ELF-1 (cell line): Measurements from ENCODE around the gene ZNF77.
"Not testable (repeated sequence)": the region's sequence is repeated elsewhere in the genome, so short reads cannot be mapped to it uniquely, and the experiment has no call there.

Source experiments
- DNase-seq: peaks from one replicate; pipeline ENCODE4 v3.0.0-alpha.2; 2016; ENCODE audit warnings: low read depth, low spot score

The ZNF77 gene

DNA sequence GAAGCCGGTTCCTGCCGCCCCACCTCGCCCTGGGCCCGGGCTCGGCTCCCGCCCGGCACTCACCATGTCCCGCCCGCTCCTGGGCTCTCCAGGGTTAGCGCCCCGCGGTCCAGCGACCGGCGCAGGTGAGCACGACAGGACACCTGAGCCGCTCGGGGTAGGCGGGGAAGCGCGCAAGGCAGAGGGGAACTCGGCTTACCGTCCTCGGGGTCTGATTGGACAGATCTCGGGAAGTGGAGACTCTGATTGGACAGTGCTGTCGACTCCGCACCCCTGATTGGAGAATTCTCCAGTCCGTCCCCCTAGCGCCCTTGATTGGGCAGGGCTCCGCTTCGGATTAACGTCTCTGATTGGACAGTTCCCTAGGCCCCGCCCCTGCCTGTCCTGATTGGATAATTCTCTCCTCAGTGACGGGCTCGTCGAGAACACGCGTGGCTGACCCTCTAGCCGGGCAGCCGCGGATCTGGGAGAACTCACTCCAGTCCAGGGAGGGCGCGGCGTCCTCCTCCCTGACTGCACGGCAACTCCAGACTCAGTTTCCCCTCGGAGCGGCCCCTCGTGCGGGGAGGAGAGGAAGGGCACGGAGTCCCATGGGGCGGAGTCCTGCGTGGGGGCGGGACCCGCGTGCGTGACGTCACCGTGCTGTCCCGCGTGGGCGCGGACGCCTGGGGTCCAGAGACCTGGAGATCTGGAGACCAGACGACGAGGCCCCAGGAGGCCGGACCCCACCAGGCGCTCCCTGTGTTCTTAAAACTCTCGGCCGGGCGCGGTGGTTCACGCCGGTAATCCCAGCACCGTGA is at the start of gene ZNF77:
Gene ZNF77 (minus strand): TSS at position 197 of the 800 bp plus-strand sequence. CDS start 131 bp downstream, at position 66.
- peak; percentile 98 for DNase-seq

DNA sequence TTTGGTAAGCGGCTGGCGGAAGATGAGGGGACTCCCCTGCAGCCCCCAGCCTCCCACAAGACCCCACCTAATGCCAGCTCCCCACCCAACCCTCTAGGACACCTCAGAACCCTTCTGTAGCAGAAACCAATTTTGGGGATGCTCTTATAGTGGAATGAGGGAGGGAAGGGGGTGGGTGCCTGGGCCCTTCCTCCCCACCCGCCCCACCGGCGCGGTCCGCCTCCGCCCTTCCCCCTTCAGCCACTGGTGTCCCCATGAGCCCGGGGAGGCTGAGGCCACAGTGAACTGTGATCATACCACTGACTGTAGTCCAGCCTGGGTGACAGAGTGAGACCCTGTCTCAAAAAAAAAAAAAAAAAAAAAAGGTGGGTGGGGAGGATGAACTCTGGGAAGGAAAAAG is 48.8 kb upstream of the ZNF77 start:
- no peak for DNase-seq

DNA sequence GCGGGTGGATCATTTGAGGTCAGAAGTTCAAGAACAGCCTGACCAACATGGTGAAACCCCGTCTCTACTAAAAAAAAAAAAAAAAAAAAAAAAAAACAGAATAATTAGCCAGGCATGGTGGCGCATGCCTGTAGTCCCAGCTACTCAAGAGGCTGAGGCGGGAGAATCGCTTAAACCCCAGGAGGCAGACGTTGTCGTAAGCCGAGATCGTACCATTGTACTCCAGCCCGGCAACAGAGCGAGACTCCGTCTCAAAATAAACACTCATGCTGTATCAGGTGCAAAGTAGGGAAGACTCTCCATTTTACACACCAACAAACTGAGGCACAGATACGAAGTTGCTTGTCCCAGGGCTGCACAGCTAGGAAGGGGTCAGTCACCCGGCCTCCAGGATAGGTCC is 48.2 kb upstream of the ZNF77 start:
- no peak for DNase-seq

DNA sequence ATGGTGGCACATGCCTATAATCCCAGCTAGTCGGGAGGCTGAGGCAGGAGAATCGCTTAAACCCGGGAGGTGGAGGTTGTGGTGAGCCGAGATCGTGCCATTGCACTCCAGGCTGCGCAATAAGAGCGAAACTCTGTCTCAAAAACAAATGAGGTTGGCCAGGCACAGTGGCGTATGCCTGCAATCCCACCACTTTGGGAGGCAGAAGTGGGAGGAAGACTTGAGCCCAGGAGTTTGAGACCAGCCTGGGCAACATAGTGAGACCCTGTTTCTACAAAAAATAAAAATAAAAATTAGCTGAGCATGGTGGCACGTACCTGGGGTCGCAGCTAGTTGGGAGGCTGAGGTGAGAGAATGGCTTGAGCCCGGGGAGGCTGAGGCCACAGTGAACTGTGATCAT is 47.6 kb upstream of the ZNF77 start:
- DNase-seq = not testable (repeated sequence)

DNA sequence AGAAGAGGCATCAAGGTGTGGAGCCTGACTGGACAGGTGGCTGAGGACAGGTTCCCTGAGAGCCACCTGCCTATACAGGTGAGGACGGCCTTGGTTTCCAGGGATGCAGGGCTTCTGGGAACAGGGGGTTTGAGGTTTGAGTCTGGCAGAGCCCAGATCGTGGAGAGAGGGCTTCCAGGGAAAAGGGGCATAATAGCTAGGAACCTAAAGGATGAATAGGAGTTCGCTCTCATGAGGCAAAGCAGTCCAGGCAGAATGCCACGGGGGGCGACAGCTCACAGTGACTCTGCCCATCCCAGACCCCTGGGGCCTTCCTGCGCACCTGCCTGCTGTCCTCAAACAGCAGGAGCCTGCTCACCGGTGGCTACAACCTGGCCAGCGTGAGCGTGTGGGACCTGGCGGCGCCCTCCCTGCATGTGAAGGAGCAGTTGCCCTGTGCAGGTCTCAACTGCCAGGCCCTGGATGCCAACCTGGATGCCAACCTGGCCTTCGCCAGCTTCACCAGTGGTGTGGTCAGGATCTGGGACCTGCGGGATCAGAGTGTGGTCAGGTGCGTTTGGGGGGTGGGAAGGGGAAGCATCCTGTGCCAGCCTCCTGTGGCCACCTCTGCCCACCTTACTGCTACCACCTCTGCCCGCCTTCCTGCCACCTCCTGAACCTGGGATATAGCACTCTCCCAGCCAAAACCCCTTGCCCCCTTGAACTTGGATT is 44.6 kb upstream of the ZNF77 start:
- no peak for DNase-seq

DNA sequence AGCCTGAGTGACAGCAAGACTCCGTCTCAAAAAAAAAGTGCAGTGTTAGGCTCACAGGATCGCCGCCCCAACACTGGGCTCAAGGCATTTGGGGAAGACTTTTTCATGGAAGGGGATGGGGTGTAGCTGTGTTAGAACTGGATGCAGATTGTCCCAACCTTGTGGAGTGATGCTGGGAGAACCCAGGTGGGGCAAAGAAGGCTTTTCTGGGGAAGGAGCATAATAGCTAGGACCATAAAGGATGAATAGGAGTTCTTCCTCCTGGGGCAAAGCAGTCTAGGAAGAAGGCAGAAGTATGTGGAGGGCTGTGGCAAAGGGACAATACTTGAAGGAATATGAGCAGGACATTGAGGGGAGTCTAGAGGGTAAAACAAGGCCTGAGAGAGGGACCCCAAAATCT is 43.8 kb upstream of the ZNF77 start:
- DNase-seq = no peak

DNA sequence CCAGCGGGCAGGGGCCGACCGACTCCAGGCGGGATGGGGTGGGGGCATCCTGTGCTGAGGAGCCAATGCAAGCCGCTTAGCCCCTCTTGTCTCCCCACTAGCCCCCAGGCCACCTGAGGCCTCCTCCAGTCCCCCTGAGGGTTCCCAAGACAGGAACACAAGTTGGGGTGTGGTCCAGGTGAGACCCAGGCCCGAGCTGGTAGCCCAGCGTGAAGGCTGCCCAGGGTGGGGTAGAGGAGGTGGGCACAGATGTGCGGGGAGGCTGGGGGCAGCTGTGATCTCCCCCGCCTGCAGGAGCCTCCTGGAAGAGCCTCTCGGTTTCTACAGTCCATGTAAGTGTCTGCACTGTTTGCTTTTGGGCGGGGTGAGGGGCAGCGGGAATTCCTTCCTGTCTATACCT is 43.0 kb upstream of the ZNF77 start:
- DNase-seq = no peak

DNA sequence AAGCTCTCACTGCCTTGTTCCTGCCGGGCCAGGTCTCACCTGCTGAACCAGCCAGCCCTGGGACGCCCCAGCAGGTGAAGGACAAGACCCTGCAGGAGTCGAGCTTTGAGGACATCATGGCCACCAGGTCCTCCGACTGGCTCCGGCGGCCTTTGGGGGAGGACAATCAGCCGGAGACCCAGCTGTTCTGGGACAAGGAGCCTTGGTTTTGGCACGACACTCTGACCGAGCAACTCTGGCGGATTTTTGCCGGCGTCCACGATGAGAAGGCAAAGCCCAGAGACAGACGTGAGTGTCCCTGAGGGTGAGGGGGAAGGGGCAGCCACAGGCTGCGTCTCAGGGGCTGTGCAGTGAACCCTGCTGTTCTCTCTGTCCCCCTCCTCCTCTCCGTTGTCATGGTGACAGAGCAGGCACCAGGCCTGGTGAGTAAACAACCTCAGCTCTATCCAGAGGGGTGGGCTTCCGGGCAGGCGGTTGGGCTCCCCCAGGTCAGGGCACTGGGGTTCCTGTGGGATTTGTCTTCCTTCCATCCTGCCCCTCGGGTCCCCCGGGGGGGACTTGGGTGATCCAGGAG is 42.3 kb upstream of the ZNF77 start:
- DNase-seq = peak; percentile 70

DNA sequence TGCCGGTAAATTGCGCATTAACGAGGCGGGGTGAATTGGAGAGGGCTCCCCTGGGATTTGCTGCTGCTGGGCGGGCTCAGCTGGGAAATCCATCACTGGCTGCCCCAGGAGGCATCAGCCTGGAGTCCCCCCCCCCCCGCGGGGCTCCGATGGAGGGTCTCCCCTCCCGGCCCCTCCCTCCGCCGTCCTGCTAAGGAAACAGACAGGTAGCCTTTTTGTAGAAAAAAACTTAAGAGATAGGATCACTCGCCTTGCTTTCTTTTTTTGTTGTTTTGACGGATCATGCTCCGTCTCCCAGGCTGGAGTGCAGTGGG is 39.4 kb upstream of the ZNF77 start:
- DNase-seq = no peak

DNA sequence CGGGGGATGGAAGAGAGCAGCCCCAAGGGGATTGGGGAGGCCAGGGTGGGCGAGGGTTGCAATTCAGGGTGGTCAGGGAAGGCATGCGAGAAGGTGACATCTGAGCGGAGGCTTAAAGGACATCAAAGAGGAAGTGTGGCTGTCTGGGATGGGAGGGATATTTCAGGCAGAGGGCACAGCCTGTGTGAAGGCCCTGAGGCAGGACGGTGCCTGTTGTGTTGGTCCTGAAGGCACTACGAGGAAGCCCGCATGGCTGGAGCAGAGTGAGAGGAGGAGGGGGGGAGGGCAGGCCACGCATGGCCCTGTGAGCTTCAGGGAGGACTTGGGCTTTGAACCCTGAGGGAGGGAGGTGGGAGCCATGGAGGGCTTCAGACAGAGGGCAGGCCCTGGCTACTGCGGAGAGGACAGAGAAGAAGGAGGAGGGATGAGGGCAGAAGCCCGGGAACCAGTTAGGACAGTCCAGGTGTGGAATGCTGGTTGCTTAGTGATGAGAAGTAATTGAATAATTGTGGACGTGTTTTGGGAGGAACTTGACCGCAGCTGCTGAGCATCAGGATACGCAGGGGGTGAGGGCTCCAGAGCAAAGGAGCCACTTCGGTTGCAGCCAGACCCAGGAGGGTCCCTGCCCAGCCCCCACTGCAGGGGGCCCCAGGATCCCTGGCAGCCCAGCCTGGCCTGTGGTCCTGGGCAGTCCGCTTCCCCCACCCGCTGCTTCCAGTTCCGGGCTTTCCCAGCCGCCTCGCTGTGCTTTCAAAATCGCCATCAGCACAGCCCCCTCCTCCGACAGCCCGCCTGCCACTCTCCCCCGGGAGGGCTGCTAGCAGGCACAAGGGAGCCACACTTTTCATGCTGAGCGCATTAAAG is 38.8 kb upstream of the ZNF77 start:
- DNase-seq = peak; percentile 90

DNA sequence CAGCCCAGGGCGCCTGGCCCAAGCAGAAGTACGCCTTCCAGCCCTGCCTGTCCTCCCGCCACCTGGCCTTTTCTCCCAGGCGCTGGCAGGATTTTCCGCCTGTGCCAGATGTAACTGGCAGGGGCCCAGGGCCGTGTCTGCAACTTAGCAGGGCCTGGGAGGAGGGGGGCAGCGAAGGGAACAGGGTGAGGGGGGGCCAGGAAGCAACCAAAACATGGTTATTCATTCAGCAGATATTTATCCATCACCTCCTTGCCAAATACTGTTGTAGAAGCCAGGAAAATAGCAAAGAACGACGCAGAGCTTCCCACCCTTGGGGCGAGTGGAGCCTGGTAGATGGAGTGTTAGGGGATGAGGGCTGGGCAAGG is 38.2 kb upstream of the ZNF77 start:
- DNase-seq = no peak

DNA sequence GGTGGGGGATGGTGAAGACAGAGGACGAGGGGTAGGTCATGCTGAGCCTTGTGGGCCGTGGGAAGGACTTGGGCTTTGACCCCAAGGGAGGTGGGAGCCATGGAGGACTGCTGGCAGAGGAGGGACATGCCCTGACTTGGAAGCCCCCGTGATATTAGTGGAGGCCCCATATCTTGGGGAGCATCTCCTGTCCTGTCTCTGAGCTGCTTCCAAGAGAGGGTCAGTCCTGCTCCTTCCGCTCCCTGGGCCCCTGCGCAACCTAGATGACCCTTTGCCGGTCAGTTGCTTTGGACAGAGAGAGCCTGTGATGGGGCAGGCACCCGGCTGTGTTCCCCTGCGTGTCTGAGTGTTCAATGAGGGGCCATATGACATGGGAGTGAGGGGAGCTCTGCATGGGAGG is 37.8 kb upstream of the ZNF77 start:
- DNase-seq = no peak

DNA sequence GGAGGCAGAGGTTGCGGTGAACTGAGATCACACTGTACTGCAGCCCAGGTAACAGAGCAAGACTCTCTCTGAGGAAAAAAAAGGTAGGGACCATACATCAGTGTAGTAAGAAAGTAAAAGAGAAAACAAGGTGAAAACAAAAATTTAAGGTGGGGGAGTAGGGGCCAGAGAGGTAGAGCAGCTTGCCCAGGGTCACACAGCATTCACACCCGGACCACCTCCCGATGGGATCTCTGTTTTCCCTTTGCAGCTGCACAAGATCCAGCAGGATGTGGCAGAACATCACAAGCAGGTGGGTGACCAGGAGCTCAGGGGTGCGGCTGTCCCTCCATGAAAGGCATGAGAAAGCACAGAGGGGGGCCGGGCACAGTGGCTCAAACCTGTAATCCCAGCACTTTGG is 37.1 kb upstream of the ZNF77 start:
- DNase-seq = no peak

DNA sequence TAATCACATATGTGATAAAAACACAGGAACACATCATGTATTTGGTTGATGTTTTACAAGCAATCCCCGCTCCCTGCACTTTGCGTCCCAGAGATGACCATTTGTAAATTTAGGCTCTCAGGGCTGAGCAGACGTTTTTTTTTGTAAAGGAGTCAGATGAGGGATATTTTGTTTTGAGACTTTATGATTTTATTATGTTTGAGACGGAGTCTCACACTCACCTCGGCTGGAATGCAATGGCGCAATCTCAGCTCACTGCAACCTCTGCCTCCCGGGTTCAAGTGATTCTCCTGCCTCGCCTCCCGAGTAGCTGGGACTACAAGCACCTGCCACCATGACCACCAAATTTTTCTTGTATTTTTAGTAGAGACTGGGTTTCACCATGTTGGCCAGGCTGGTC is 34.0 kb upstream of the ZNF77 start:
- no peak for DNase-seq

DNA sequence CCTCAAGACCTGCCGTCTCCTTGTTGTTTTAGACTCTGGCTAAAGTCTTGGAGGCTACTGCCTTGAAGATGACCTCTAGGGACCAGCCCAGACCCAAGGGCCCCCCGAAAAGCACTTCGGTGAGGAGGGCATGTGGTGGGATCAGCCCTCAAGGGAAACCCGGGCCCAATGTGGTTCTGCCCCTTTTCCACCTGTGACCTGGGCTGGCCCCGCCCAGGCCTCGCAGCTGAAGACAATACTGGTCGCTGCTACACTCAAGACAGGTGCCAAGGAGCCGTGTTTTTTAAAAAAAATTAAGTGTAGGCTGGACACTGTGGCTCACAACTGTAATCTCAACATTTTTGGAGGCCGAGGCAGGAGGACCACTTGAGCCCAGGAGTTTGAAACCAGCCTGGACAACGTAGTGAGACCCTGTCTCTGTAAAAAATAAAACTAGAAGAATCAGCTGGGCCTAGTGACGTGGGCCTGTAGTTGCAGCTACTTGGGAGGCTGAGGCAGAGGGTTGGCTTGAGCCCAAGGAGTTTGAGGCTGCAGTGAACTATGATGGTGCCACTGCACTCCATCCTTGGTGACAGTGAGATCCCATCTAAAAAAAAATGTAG is 33.5 kb upstream of the ZNF77 start:
- DNase-seq = no peak

DNA sequence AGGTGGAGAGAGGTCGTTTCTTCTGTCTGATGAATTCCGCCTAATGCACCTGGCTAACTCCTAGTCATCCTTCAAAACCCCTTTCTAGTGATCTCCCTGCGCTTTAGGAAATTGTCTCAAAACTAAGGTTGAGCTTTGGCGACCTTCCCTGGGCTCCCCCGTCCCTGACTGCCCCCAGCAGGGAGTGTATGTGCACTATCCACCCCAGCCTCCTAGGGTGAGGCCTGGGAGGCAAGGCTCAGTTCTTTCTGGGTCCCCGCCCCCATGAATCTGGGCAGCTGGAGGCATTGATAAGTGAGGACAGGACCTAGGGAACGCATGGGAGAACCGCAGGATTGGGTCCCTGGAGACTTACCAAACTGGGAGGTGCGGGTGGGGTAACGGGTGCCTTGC is 33.0 kb upstream of the ZNF77 start:
- no peak for DNase-seq

DNA sequence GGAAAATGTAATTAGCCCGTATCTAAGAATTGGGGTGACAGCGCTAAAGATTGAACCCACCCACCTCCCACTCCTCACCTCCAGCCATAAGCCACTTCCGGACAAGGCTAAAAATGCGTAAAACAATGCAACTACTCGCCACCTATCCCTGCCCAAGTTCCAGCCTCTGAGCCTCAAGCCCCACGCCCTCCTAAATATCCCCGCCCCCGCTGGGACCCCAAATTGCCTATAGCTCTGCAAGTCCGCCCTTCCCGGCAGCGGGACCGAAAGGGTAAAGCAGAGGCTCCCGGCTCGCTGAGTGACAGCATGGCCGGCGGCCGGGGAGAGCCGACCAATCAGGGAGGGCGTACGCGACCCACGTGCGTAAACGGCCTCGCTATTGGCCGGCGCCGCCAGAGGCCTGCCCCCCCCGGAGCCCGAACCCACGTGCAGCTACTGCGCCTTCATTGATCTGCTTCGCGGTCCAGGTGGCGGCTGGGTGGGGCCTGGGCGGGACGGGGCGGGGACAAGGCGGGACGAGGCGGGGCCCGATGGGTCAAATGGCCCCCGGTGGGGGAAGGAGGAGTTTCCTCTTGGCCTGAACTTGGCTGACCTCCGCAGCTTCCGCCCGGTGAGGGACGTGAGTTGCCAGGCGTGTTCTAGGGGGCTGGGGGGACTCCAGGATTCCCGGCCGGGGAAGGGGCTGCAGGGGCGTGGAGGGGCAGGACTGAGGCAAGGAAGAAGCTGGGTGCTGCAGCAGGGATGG is 32.4 kb upstream of the ZNF77 start, which contains the start of gene TLE6:
Gene TLE6 (plus strand): TSS at position 564 of the 745 bp plus-strand sequence. CDS start 670 bp downstream, outside the sequence.
- DNase-seq = peak; percentile 98

DNA sequence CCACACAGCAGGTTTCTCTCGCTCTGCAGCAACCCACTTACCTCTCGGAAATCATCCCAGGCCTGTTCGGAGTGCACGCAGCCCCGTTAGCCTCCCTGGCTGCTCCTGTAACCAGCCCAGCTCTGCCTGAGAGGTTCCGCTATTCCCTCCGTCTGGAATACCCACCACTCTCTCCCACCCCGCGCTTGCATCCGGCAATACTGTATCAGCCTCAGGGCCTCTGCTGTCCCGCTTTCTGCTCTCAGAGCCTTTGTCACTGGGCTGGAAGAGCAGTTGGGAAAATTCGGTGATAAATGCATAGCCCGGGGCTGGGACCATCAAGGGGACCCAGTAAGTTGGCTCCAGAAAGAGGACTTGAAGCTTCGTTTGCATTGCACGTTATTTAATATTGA is 31.8 kb upstream of the ZNF77 start:
- DNase-seq = peak; percentile 87

DNA sequence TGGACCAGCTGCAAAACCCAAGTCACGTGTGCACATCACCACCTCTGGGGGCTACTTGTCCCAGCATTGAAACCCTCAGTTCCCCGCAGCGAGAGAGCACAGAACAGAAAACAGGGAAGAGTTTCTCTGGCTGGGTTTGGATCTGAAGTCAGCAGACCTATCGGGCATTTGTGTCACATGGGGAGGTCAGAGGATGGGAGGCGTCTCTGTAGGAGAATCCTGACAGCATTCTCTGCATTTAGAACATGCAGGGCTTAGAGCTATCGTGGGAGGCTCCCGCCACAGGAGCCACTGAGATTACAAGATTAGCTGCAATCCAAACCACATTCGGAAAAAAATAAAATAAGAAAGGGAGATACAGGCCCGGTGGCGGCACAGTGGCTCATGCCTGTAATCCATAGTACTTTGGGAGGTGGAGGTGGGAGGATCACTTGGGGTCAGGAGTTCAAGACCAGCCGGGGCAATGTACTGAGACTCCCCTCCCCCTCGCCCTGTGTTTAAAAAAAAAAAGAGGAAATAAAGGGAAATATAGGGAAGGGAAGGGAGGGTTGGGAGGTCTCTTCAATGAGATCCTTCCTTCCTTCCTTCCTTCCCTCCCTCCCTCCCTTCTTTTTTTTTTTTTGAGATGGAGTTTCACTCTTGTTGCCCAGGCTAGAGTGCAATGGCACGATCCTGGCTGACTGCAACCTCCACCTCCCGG is 29.7 kb upstream of the ZNF77 start:
- no peak for DNase-seq

DNA sequence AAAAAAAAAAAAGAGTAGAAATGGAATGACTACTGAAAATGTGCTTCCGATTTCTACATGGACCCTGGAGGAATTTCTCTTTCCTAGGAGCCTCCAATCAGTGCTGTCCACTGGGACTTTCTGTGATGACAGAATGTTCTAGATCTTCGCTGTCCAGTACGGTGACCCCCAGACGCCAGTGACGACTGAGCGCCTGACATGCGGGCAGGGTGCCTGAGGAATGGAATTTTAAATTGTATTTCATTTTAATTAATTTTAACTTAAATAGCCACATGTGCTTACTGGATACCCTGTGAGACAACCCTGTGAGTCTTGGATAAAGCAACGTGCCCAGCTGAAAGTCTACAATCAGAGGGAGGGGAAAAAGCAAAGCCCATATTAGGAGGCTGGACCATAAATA is 28.5 kb upstream of the ZNF77 start:
- no peak for DNase-seq
